Activated CD4-positive, alpha-beta T cell treated with anti-CD3 and anti-CD28 coated beads, Interleukin-2, Interleukin-6, amounts not matched to agents 100 ng/mL and 50 ng/mL, durations not matched to agents 16 hours and 8 hours (primary cell): ENCODE results near the gene ARID2.

Experiments used
- DNase-seq: peaks from one replicate; pipeline ENCODE4 v3.0.0-alpha.2; 2020

Gene ARID2

DNA sequence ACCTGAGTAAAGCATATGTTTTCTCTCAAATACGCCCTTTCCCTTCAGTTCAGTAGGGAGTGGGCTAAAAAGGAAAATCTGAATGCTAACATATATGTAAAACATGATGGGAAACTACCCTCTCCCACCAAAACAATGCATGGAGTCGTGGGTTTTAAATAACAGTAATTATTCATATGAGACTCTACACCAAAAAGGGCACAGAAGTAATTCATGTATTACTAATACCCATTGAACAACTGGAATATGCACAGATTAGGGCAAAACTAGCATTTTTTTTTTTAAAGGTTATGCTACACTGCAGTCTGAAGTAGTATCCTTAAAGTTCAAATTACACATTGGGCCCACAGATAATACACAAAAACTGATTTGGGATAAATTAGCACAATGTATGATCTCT lies 8.1 kb upstream of the ARID2 start:
- no peak for DNase-seq

DNA sequence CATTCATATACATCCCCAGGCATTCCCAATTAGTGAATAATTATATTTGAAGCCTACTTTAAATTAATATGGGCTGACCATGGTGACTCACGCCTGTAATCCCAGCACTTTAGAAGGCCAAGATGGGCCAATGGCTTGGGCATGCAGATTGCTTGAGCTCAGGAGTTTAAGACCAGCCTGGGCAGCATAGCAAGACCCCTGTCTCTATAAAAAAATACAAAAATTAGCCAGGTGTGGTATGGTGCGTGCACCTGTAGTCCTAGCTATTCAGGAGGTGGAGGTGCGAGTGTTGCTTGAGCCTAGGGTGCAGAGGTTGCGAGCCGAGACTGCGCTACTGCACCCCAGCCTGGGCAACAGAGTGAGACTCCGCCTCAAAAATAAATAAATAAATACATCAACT lies 7.6 kb upstream of the ARID2 start:
- no peak for DNase-seq

GRCh38 chr12:45725631-45726602 lies 3.6 kb upstream of the ARID2 start:
- DNase-seq: peak; percentile 65

DNA sequence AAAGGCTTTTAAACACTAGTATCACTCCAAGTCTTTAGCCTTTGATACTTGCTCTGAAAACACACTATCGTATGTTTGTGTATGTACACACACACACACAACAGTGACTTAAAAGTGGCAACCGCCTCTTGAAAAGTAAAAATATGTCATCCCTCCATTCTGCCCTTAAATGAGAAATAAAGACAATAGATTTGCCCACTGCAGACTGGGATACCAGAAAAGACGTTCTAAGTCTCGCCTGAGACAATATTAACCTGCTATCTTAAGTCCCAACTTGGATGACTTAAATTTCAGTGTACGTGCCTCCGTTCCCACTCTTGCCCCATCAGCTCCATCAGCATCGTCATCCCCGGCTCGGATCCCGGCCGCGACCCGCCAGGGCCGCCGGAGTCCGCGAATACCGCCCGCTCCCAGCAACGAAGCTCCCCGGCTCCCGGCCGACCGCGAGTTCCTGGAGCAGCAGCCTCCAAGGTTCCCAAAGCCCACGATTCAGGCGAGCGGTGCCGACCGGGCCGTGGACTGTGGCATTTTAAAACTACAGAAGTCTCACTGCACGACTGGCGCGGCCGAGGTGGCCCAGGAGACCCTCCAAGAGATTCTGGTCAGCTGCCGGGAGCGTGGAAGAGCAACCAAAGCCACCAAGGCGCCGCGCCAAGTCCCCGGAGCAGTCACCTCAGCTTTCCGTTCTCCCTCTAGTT lies 2.8 kb upstream of the ARID2 start:
- DNase-seq: peak; percentile 44

GRCh38 chr12:45727301-45727979 lies 2.1 kb upstream of the ARID2 start:
- peak; percentile 94 for DNase-seq

GRCh38 chr12:45727980-45728629 lies 1.4 kb upstream of the ARID2 start:
- no peak for DNase-seq

DNA sequence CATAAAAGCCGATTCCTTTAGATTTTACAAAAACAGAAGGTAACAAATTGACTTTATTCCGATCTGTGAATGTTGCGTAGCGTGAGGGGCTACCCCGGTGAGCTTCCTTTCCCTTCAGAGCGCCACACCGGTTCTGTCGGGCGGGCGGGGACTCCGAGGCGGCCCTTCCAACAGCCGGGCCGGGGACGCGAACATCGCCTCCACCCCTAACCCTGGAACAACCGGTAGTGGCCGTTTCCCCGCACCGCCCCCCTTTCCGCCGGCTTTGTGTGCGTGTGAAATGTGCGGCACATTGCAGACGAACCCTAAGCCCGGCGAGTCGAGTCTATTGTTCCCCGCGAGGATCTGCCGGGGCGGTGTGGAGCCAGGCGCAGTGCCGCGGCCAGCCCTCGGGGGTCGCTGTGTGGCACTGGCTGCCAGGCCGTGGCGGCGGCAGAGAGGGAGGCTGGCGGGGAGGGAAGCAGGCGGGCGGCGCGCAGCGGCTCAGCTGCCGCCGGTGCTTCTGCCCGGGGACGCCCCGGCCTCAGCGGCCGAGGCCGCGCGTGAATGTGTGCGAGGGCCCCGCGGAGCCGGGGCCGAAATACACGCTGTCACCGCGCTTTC lies 775 bp upstream of the ARID2 start:
- peak; percentile 98 for DNase-seq

DNA sequence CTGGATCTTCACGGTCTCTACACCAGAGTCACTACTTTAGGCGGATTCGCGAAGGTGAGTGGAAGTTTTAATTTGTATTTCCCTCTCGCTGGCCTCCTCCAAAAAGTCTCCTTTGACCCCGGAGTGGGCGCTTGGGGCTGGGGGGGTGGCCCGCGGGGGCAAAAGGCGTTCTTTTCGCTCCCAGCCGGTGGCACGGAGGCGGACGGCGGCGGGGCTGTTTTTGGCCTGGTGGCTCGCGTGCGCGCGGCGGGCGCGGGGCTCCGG lies 510 bp downstream of the ARID2 start:
- peak; percentile 45 for DNase-seq

DNA sequence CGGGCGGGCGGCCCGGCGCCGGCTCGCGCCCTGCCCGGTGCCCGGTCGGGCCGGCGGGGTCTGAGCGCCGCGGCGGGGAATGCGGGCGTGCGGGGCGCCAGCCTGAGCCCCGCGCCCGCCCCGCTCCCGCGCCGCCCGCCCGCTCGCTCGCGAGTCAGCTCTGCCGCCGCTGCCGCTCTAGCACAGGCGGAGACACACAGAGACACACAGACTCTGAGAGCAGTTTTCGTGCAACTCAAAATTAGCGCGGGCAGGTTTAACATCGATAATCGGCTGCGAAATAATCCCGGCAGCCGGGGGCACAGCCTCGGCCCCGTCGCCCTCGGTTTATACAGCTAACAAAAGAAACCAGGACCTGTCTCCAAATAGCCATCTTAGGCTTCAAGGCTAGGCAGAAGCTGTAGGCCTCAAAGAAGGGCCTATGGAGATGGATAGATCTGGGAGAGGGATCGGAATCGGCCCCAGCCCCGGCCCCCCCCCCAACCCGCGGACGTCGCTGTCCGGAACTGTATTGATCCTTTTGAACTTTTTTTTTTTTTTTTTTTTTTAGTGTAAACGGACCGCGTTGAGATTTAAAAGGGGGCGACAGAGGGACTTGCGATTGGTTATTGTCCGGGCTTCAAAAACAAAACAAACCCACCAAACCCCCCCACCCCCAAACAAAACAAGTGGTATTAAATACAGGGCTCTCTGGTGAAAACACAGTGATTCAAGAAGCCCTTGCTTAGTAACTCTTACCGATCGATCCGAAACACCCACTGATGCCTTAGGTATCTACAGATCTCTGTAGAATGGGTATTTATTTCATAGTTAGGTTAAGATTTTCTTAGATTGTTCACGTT lies 1.1 kb downstream of the ARID2 start:
- DNase-seq: peak; percentile 64

DNA sequence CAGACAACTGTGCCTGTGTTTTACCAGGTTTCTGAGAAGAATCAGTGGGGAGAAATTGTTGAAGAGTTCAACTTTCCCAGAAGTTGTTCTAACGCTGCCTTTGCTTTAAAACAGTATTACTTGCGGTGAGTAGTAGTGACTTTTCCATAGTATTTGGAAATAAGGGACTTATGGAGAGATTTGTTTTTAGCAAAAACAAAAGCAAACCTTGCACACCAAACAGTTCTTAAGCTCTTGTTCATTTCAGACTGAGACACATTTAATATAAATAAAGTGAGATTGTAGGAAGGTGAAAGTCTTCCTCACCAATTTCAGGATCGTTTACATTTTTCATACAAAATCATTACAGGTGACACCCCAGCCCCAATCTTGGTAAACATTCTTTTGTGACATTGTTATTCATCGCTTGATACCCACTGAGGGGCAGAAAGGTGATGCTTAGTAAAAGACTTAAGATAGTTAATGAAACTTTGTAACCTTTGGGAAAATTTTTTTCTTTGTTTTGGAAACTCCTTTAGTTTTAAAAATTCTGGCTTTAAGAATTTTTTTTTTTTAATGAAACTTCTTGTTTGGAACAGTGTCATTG lies 1.8 kb downstream of the ARID2 start:
- DNase-seq: no peak

DNA sequence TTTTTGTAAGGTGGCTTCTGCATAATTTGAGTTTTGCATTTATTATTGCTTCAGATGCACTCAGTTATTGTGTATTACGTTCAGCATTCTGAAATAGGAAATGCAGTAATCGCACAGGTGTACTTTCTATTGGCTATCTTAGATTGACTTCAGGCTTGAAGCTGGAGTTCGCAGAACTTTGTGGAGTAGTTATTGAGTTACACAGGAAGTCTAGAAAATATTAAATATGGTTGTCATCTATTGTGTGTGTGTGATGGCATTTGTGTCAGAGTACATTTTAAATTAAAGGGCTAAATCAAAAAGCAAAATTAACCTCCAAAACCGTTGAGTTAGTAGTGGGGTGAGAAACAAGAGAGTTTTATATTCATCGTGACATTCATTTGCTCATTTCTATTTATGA lies 2.7 kb downstream of the ARID2 start:
- DNase-seq: peak; percentile 50

- DNase-seq: no peak
These were observed 3.4 kb downstream of the ARID2 start for GRCh38 chr12:45732936-45733335.

- DNase-seq: no peak
These were observed 8.1 kb downstream of the ARID2 start for GRCh38 chr12:45737638-45738037.

- DNase-seq: no peak
These were observed 13.1 kb downstream of the ARID2 start for GRCh38 chr12:45742590-45742989.

DNA sequence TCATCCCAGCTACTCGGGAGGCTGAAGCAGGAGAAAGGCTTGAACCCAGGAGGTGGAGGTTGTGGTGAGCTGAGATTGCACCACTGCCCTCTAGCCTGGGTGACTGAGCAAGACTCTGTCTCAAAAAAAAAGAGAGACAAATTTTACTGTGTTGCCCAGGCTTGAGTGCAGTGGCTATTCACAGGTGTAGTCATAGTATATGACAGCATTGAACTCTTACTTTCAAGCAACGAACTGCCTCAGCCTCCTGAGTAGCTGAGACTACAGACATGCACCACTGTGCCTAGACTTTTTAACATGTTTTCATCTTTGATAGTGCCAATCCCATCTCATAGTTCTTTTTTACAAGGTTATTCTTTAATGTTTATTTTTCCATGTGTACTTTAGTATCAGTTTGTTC lies 13.7 kb downstream of the ARID2 start:
- no peak for DNase-seq

DNA sequence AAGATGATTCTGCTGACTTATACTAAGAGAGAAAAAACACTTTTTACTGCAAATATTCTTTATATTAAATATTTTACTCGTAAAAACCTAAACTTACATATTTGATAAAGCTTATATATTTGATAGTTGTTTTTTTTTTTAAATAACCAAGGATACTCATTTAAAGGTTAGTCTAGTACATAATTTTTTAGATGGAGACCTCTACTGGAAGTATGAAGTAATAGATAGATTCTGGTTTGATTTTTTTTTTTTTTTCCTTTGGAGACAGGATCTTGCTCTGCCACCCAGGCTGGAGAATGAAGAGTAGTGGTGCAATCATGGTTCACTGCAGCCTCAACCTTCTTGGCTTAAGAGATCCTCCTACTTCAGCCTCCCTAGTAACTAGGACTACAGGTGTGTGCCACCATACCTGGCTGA lies 16.4 kb downstream of the ARID2 start:
- DNase-seq: no peak

DNA sequence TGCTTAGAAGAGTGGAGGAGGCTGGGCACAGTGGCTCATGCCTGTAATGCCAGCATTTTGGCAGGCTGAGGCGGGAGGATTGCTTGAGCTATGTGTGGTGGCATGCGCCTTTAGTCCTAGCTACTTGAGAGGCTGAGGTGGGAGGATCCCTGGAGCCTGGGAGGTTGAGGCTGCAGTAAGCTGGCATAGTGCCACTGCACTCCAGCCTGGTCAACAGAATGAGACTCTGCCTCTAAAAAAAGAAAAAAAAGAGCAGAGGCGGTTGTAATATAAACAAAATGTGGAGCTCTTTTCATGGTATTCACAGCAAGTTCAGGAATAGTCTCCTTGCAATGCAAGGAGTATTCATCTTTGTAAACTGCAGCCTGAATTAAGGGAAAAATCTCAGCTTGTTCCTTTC lies 27.2 kb downstream of the ARID2 start:
- no peak for DNase-seq

DNA sequence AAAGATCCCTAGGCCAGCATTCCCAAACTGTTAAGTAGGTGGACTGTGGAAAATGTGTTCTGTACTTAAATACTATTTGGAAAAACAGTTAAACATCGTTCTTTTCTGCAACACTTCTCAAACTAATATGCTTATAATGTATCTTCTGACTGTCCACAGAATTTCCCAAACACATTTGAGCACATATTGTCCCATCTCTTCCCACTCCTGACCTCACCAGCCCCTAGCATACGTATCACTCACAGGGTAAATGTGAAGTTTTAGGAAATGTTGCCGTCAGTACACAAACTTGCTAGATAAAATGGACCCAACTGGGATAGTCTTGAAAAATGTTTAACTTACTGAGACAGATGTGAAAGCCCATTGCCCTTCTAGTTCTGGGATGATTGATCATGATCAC lies 27.7 kb downstream of the ARID2 start:
- DNase-seq: no peak

DNA sequence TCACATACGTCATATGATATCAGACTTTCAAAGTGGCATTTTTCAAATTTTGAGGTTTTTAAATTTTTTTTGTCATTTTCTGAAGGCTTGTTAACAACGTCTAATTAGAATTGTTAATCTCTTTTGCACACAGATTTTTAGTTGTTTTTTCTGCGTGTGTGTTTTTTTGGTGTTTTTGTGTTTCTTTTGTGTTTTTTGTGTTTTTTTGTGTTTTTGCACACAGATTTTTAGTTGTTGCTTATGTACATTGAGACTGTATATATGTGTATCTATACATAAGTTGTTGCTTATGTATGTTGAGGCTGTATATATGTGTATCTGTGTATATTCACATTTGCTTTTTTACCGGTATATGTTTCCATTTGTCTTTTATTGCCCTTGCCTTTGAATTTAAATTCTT lies 30.8 kb downstream of the ARID2 start:
- no peak for DNase-seq

DNA sequence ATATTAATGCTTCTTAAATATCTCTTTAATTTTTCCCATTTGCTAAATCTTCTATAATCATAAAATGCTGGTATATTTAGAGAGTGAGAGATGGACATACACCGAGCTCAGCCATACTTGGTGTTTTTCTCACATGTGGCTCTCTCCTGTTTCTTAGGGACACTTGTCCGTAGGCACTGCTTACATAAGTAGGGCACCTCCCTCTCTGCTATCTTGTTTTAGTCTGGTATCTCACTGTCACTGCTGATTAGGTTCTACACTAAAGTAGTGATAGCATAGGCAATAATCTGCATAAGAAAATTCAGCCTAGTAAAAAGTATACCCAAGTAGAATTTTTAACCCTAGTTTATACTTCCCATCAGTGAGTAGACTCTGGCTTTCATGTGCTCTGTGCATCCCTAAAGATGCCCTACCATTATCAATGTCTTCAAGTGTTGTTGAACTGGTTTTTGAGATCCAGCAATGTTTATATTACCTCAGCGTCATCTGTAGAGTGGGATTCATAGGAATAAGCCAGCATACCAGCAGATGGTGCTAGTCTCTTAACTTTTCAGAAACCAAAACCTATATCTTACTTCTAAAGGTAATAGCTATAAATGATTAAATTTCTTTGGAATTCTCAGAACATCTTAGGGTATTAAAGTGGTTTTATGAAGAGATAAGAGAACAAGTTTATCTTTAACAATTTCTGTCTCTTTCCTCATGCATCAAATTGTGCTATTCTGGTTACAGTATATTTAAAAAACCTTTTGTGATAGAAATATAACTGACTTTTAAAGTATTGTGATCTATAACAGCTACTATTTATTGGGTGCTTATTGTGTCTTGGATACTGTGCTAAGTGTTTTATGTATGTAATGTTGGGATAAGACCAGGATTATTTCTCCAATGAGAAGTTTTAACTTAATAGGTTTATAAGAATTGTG lies 32.9 kb downstream of the ARID2 start:
- peak; percentile 6 for DNase-seq
